ENCODE results near the gene APOA1.

- TF ChIP-seq FOXM1 (IDR thresholded peaks at IDR 0.05; ENCODE audit: borderline replicate concordance) (no peak), ELF4 (IDR thresholded peaks at IDR 0.05) (no peak), SP1 (IDR thresholded peaks at IDR 0.05) (no peak), SUZ12 (IDR thresholded peaks at IDR 0.05) (no peak), ARNT (IDR thresholded peaks at IDR 0.05) (no peak)
These were observed 4.0 kb downstream of the APOA1 start for GRCh38 chr11:116833491-116833815.

Data from HEK293T (cell line).